ENCODE data around the gene DAB2IP.

GRCh38 chr9:121808781-121809180 lies 157.3 kb downstream of the DAB2IP start:
- no peak for TF ChIP-seq CTCF (IDR thresholded peaks at IDR 0.05; ENCODE audit: low read length)
- TF ChIP-seq EZH2 (IDR thresholded peaks at IDR 0.05; ENCODE audit: borderline replicate concordance, low read length) = no peak

Data from OCI-LY1 (cell line).